Right atrium auricular region (tissue), 2 donors: Measurements from ENCODE around the gene PRR27. TPM values are rescaled to one million over a fixed set of nuclear protein-coding genes. Genes with fewer than 3 reads are reported as not detected.

ENCODE experiments used
- DNase-seq: peaks from one replicate; pipeline ENCODE4 v3.0.0-alpha.2; 2019; ENCODE audit warnings: low spot score
- H3K27ac ChIP-seq, 2 donors: fragments of 200-600 bp; sonication (generic); 1 replicate in 1 of 2; 2 replicates in 1 of 2; pipeline ENCODE4 v1.5.1; 2016 to 2019
- H3K27me3 ChIP-seq, 2 donors: fragments of 200-600 bp; sonication (generic); one replicate each; pipeline versions ENCODE4 v1.5.1 to v1.6.0; 2017 to 2019
- H3K36me3 ChIP-seq: fragments of 200-600 bp; sonication (generic); one replicate; pipeline ENCODE4 v1.5.1; 2016
- H3K4me1 ChIP-seq, 2 donors: fragments of 200-600 bp; sonication (generic); one replicate each; pipeline versions ENCODE4 v1.5.1 to v1.6.0; 2017 to 2019
- H3K4me3 ChIP-seq, 2 donors: fragments of 200-600 bp; sonication (generic); 1 replicate in 1 of 2; 2 replicates in 1 of 2; pipeline ENCODE4 v1.5.1; 2017 to 2019; ENCODE audit warnings: mild to moderate bottlenecking in 1 of 2, moderate library complexity in 1 of 2
- H3K9me3 ChIP-seq, 2 donors: fragments of 200-600 bp; sonication (generic); one replicate each; pipeline ENCODE4 v1.5.1; 2019
- CTCF ChIP-seq, 2 donors: fragments of 200-600 bp; sonication (generic); IDR thresholded peaks; one replicate each; pipeline ENCODE4 v1.5.1; 2019; ENCODE audit warnings: antibody characterized with exemption in 2 of 2
- total RNA-seq, 2 donors: library from RNA; depleted of rRNA; stranded (reverse); fragments of >200 nt; gene quantifications; one replicate each; pipeline ENCODE4 v1.1.0, GENCODE V29; 2016

Gene PRR27
- not detected for total RNA-seq

- Histone ChIP-seq H3K27ac (no peak within 1 kb of the TSS), H3K27me3 (no peaks in the 10 kb centered on the region), H3K36me3 (no peaks in the 10 kb centered on the region), H3K9me3 (peaks cover 0 to 3% of the 10 kb centered on the region in 2 donors), H3K4me1 (no peaks in the 10 kb centered on the region), H3K4me3 (no peak within 1 kb of the TSS)
- DNase-seq: no peak
- TF ChIP-seq CTCF (IDR thresholded peaks at IDR 0.05): no peak
Measured at GRCh38 chr4:70153937-70154336, at the start of gene PRR27. TSS of gene PRR27 (plus strand) at chr4:70154237. CDS start at chr4:70154376, 139 bp downstream.

GRCh38 chr4:70110917-70111316, 43.1 kb upstream of the PRR27 start:
- no peak overlapping the region for H3K4me3 ChIP-seq
- H3K27me3 ChIP-seq: no peaks in the 10 kb centered on the region
- H3K4me1 ChIP-seq: no peaks in the 10 kb centered on the region
- DNase-seq: no peak
- H3K9me3 ChIP-seq: no peaks in the 10 kb centered on the region
- TF ChIP-seq CTCF (IDR thresholded peaks at IDR 0.05): no peak
- H3K27ac ChIP-seq: no peak overlapping the region
- H3K36me3 ChIP-seq: no peaks in the 10 kb centered on the region

GRCh38 chr4:70113656-70114055, 40.4 kb upstream of the PRR27 start:
- Histone ChIP-seq H3K9me3 (no peaks in the 10 kb centered on the region), H3K27ac (no peak overlapping the region), H3K27me3 (no peaks in the 10 kb centered on the region), H3K36me3 (no peaks in the 10 kb centered on the region), H3K4me1 (no peaks in the 10 kb centered on the region), H3K4me3 (no peak overlapping the region)
- DNase-seq: no peak
- no peak for TF ChIP-seq CTCF (IDR thresholded peaks at IDR 0.05)

- no peak for TF ChIP-seq CTCF (IDR thresholded peaks at IDR 0.05)
- Histone ChIP-seq H3K4me1 (no peaks in the 10 kb centered on the region), H3K27ac (no peak overlapping the region), H3K27me3 (no peaks in the 10 kb centered on the region), H3K4me3 (no peak overlapping the region), H3K9me3 (no peaks in the 10 kb centered on the region), H3K36me3 (no peaks in the 10 kb centered on the region)
- no peak for DNase-seq
Measured at GRCh38 chr4:70114096-70114495, 39.9 kb upstream of the PRR27 start.

- DNase-seq: no peak
- Histone ChIP-seq H3K27ac (no peak overlapping the region), H3K4me3 (no peak overlapping the region), H3K27me3 (no peaks in the 10 kb centered on the region), H3K4me1 (no peaks in the 10 kb centered on the region), H3K36me3 (no peaks in the 10 kb centered on the region), H3K9me3 (peaks cover 0 to 8% of the 10 kb centered on the region in 2 donors)
- TF ChIP-seq CTCF (IDR thresholded peaks at IDR 0.05): no peak
Measured at GRCh38 chr4:70120323-70120722, 33.7 kb upstream of the PRR27 start.

GRCh38 chr4:70133473-70133872, 20.6 kb upstream of the PRR27 start:
- Histone ChIP-seq H3K36me3 (no peaks in the 10 kb centered on the region), H3K27me3 (no peaks in the 10 kb centered on the region), H3K27ac (no peak overlapping the region), H3K4me1 (no peaks in the 10 kb centered on the region), H3K4me3 (no peak overlapping the region), H3K9me3 (no peaks in the 10 kb centered on the region)
- no peak for TF ChIP-seq CTCF (IDR thresholded peaks at IDR 0.05)
- DNase-seq: no peak
